GM21423 (cell line): Measurements from ENCODE around the gene SSTR5.

Experiments
- ATAC-seq: cut with Tn5 transposase; IDR thresholded peaks from one replicate; pipeline ENCODE4 v1.9.1; 2021; ENCODE audit warnings: mild to moderate bottlenecking, moderate library complexity; ENCODE audit not compliant: unreplicated experiment

The SSTR5 gene

GRCh38 chr16:1121009-1121408 is 48.5 kb downstream of the SSTR5 start:
- no peak for ATAC-seq

GRCh38 chr16:1121601-1122397 is 49.3 kb downstream of the SSTR5 start:
- no peak for ATAC-seq

- ATAC-seq = no peak
Measured at GRCh38 chr16:1122398-1122765, 49.8 kb downstream of the SSTR5 start.

- ATAC-seq = no peak
Measured at GRCh38 chr16:1123525-1124230, 51.1 kb downstream of the SSTR5 start.

GRCh38 chr16:1124291-1124690 is 51.7 kb downstream of the SSTR5 start:
- no peak for ATAC-seq

- ATAC-seq = no peak
Measured at GRCh38 chr16:1124795-1125194, 52.2 kb downstream of the SSTR5 start.

- no peak for ATAC-seq
Measured at GRCh38 chr16:1125471-1125870, 52.9 kb downstream of the SSTR5 start.

- no peak for ATAC-seq
Measured at GRCh38 chr16:1126044-1126443, 53.5 kb downstream of the SSTR5 start.

GRCh38 chr16:1126586-1126985 is 54.0 kb downstream of the SSTR5 start:
- no peak for ATAC-seq

- no peak for ATAC-seq
Measured at GRCh38 chr16:1127101-1127500, 54.6 kb downstream of the SSTR5 start.

- ATAC-seq = no peak
Measured at GRCh38 chr16:1127971-1128715, 55.6 kb downstream of the SSTR5 start.

- ATAC-seq = no peak
Measured at GRCh38 chr16:1129106-1129960, 56.8 kb downstream of the SSTR5 start.

GRCh38 chr16:1130382-1130781 is 57.8 kb downstream of the SSTR5 start:
- no peak for ATAC-seq
